WTC11 (cell line): ENCODE data around the gene ZNF678. TPM values are rescaled to one million over a fixed set of nuclear protein-coding genes. Genes with fewer than 3 reads are reported as not detected.
"Not testable (repeated sequence)": the region's sequence is repeated elsewhere in the genome, so short reads cannot be mapped to it uniquely, and the experiment has no call there.

ENCODE experiments used
- ATAC-seq: fragments of 200-7000 bp; cut with Tn5 transposase; 2 replicates; pipeline ENCODE4 v1.10.0; 2021; ENCODE audit warnings: mild to moderate bottlenecking, moderate library complexity
- CTCF ChIA-PET: fragments of 300-600 bp; sonication (Branson Sonifier 250); formaldehyde crosslinking; loops from one replicate; lab custom pipeline; 2021; ENCODE audit warnings: antibody characterized with exemption; lab: Charles Lee
- POLR2A ChIA-PET: fragments of 350-600 bp; sonication (Branson Sonifier 250); formaldehyde crosslinking; loops from one replicate; lab custom pipeline; 2021; ENCODE audit warnings: antibody characterized with exemption; lab: Charles Lee
- DNase-seq: peaks from one replicate; pipeline ENCODE4 v3.0.0; 2021; ENCODE audit warnings: low spot score
- H3K27ac Mint-ChIP-seq: 2 replicates; pipeline ENCODE4 v1.8.0; 2021; ENCODE audit warnings: mixed read lengths
- H3K27me3 Mint-ChIP-seq: 2 replicates; pipeline ENCODE4 v1.8.0; 2021; ENCODE audit warnings: low read depth, mild to moderate bottlenecking, moderate library complexity, mixed read lengths
- H3K36me3 Mint-ChIP-seq: 2 replicates; pipeline ENCODE4 v1.8.0; 2021; ENCODE audit warnings: mixed read lengths
- H3K4me1 Mint-ChIP-seq: 2 replicates; pipeline ENCODE4 v1.8.0; 2022; ENCODE audit warnings: mixed read lengths
- H3K4me3 Mint-ChIP-seq: 2 replicates; pipeline ENCODE4 v1.8.0; 2021; ENCODE audit warnings: mild to moderate bottlenecking, moderate library complexity, mixed read lengths
- H3K9me3 Mint-ChIP-seq: 2 replicates; pipeline ENCODE4 v1.8.0; 2021; ENCODE audit warnings: mixed read lengths
- AFF4 ChIP-seq: sonication (generic); formaldehyde crosslinking; IDR thresholded peaks from 2 replicates; pipeline ENCODE4 v1.8.1; 2023; ENCODE audit warnings: mild to moderate bottlenecking, missing genetic modification reagents, borderline replicate concordance
- ATF1 ChIP-seq: sonication (generic); formaldehyde crosslinking; IDR thresholded peaks from 2 replicates; pipeline ENCODE4 v1.8.1; 2023; ENCODE audit warnings: mild to moderate bottlenecking, moderate library complexity, missing genetic modification reagents
- ATF3 ChIP-seq: sonication (generic); formaldehyde crosslinking; conservative IDR thresholded peaks from 2 replicates; pipeline ENCODE4 v1.8.1; 2022; ENCODE audit warnings: mild to moderate bottlenecking, missing genetic modification reagents
- E2F1 ChIP-seq: sonication (generic); formaldehyde crosslinking; IDR thresholded peaks from 2 replicates; pipeline ENCODE4 v1.8.0; 2022; ENCODE audit warnings: mild to moderate bottlenecking, missing genetic modification reagents
- ELF4 ChIP-seq: sonication (generic); formaldehyde crosslinking; IDR thresholded peaks from 2 replicates; pipeline ENCODE4 v1.8.1; 2022; ENCODE audit warnings: low read depth, mild to moderate bottlenecking, moderate library complexity, missing genetic modification reagents
- ERG ChIP-seq: fragments of 250-450 bp; sonication (Bioruptor Pico); IDR thresholded peaks from 2 replicates; pipeline ENCODE4 v1.8.0; 2021; ENCODE audit warnings: mild to moderate bottlenecking
- ESRRA ChIP-seq: sonication (generic); formaldehyde crosslinking; IDR thresholded peaks from 2 replicates; pipeline ENCODE4 v1.8.1; 2022; ENCODE audit warnings: mild to moderate bottlenecking, missing genetic modification reagents, borderline replicate concordance
- JAZF1 ChIP-seq: fragments of 250-450 bp; sonication (Bioruptor Pico); IDR thresholded peaks from 2 replicates; pipeline ENCODE4 v1.9.0; 2021; ENCODE audit warnings: moderate library complexity, mild to moderate bottlenecking, inconsistent platforms
- KAT7 ChIP-seq: sonication (generic); formaldehyde crosslinking; IDR thresholded peaks from 2 replicates; pipeline ENCODE4 v1.8.1; 2023; ENCODE audit warnings: missing genetic modification reagents, mild to moderate bottlenecking, borderline replicate concordance
- MYBL2 ChIP-seq: sonication (generic); formaldehyde crosslinking; IDR thresholded peaks from 2 replicates; pipeline ENCODE4 v1.8.1; 2023; ENCODE audit warnings: mild to moderate bottlenecking, moderate library complexity, missing genetic modification reagents
- NFATC4 ChIP-seq: fragments of 250-450 bp; sonication (Bioruptor Pico); IDR thresholded peaks from 2 replicates; pipeline ENCODE4 v1.9.0; 2021; ENCODE audit warnings: mild to moderate bottlenecking
- NR1H2 ChIP-seq: sonication (generic); formaldehyde crosslinking; IDR thresholded peaks from 2 replicates; pipeline ENCODE4 v1.9.0; 2021; ENCODE audit warnings: mild to moderate bottlenecking, moderate library complexity, missing genetic modification reagents
- PRDM15 ChIP-seq: sonication (generic); formaldehyde crosslinking; IDR thresholded peaks from 2 replicates; pipeline ENCODE4 v1.8.0; 2022; ENCODE audit warnings: missing genetic modification reagents
- PREB ChIP-seq: sonication (generic); formaldehyde crosslinking; IDR thresholded peaks from 2 replicates; pipeline ENCODE4 v1.8.1; 2022; ENCODE audit warnings: mild to moderate bottlenecking, missing genetic modification reagents, moderate library complexity, borderline replicate concordance
- PRRX2 ChIP-seq: fragments of 250-450 bp; sonication (Bioruptor Pico); IDR thresholded peaks from 2 replicates; pipeline ENCODE4 v1.8.0; 2021; ENCODE audit warnings: mild to moderate bottlenecking
- RELA ChIP-seq: sonication (generic); formaldehyde crosslinking; IDR thresholded peaks from 2 replicates; pipeline ENCODE4 v1.8.1; 2022; ENCODE audit warnings: missing genetic modification reagents, mild to moderate bottlenecking, borderline replicate concordance
- ZNF219 ChIP-seq: sonication (generic); formaldehyde crosslinking; IDR thresholded peaks from 2 replicates; pipeline ENCODE4 v1.8.0; 2023; ENCODE audit warnings: missing genetic modification reagents, mild to moderate bottlenecking, borderline replicate concordance
- ZNF423 ChIP-seq: fragments of 250-450 bp; sonication (Bioruptor Pico); IDR thresholded peaks from 2 replicates; pipeline ENCODE4 v2.1.2; 2022; ENCODE audit warnings: mild to moderate bottlenecking, moderate library complexity
- ZSCAN18 ChIP-seq: fragments of 250-450 bp; sonication (Bioruptor Pico); IDR thresholded peaks from 2 replicates; pipeline ENCODE4 v2.1.2; 2022; ENCODE audit warnings: mild to moderate bottlenecking, moderate library complexity
- total RNA-seq: library from RNA; stranded (reverse); gene quantifications from 3 replicates; pipeline ENCODE4 v1.2.3, GENCODE V29; 2021

The ZNF678 gene
- total RNA-seq, 1 experiment from 2014 or later: 28.9 TPM

GRCh38 chr1:227709451-227709850 lies 146.1 kb downstream of the ZNF678 start:
- ATAC-seq: no peak
- TF ChIP-seq NR1H2 (no peak), PRRX2 (CRISPR knock-in tag) (no peak), KAT7 (CRISPR knock-in tag) (no peak), RELA (CRISPR knock-in tag) (no peak), ZNF423 (no peak), ATF1 (CRISPR knock-in tag) (no peak), MYBL2 (no peak), NFATC4 (CRISPR knock-in tag) (no peak), ESRRA (CRISPR knock-in tag) (no peak), E2F1 (CRISPR knock-in tag) (no peak)

GRCh38 chr1:227710474-227710873 lies 147.1 kb downstream of the ZNF678 start:
- H3K27ac Mint-ChIP-seq, DNase-seq, POLR2A ChIA-PET, CTCF ChIA-PET, H3K4me3 Mint-ChIP-seq, H3K4me1 Mint-ChIP-seq, ATAC-seq: not testable (repeated sequence)
- Mint-ChIP-seq H3K9me3 (peaks cover 63% of the 10 kb centered on the region), H3K27me3 (peaks cover 29% of the 10 kb centered on the region), H3K36me3 (peaks cover 47% of the 10 kb centered on the region)

More at GRCh38 chr1:227709451-227709850, 146.1 kb downstream of the ZNF678 start:
- ChIA-PET CTCF (no interaction called here), POLR2A (no interaction called here)
- Mint-ChIP-seq H3K9me3 (peaks cover 58% of the 10 kb centered on the region), H3K4me3 (no peak overlapping the region), H3K27me3 (peaks cover 21% of the 10 kb centered on the region), H3K36me3 (peaks cover 37% of the 10 kb centered on the region), H3K27ac (no peak overlapping the region), H3K4me1 (no peaks in the 10 kb centered on the region)
- no peak for DNase-seq

GRCh38 chr1:227712648-227713047 lies 149.3 kb downstream of the ZNF678 start:
- peaks cover 40% of the 10 kb centered on the region for H3K27me3 Mint-ChIP-seq
- peaks cover 71% of the 10 kb centered on the region for H3K9me3 Mint-ChIP-seq
- no peak overlapping the region for H3K27ac Mint-ChIP-seq
- ChIA-PET CTCF (no interaction called here), POLR2A (no interaction called here)
- no peaks in the 10 kb centered on the region for H3K4me1 Mint-ChIP-seq
- ATAC-seq (no peak), DNase-seq (no peak)
- no peak overlapping the region for H3K4me3 Mint-ChIP-seq
- H3K36me3 Mint-ChIP-seq: peaks cover 57% of the 10 kb centered on the region
- TF ChIP-seq JAZF1 (no peak), ELF4 (CRISPR knock-in tag) (no peak), NFATC4 (CRISPR knock-in tag) (no peak), RELA (CRISPR knock-in tag) (no peak), AFF4 (CRISPR knock-in tag) (no peak), PREB (no peak), PRDM15 (no peak), ZNF219 (CRISPR knock-in tag) (no peak), ATF3 (CRISPR knock-in tag) (no peak), NR1H2 (no peak), ERG (CRISPR knock-in tag) (no peak), MYBL2 (no peak), ZSCAN18 (no peak)
